IMR-90 (cell line): ENCODE results near the gene VDAC2.

Experiments
- RAD21 ChIP-seq: IDR thresholded peaks from 2 replicates; pipeline ENCODE4 v1.6.1; 2012; ENCODE audit warnings: low read length, improper control_type of control experiment
- TF ChIP-seq, protein P1 (sequence below): conservative IDR thresholded peaks from 2 replicates; pipeline ENCODE4 v1.5.1; 2012; ENCODE audit warnings: mild to moderate bottlenecking, low read depth, low read length, improper control_type of control experiment

DNA sequence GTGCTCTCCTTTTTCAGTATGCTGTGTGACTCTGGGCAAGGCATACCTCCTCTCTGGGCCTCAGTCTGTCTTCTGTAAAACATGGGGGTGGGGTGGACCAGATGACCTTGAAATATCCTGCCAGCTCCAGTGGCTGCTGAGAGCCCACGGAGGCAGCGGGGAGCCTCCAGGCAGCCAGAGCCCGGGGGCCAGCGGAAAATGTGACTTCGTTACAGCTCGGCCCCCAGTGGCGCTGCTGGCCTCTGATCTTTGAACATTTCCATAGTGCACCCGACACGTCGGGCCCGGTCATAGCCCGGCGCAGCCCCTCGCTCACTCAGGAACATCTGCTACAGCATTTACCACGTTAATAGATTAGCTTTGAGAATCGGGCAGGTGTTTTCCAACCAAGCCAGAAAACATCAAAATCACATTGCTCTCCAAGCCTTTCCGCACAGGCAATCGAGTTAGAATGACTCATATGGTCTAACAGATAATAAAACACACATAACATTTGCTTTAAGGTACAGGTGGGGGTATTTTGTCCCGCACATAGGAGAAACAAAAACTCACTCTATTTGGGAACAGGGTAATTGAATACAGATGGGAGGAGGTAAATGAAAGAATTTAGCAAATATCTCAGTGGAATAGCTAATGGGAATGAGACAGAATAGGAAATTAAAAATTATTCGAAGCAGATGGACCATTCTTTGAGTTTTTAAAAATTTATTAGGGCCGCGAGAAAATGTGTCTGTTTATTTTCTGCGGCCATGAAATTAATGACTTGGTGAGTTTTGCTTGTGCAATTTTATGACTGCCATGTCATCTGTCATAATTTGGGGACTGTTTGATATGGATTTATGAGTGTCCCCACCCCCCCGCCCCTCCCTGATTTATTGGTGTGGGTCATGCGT, 51.5 kb downstream of the VDAC2 start:
- TF ChIP-seq, protein P1, sequence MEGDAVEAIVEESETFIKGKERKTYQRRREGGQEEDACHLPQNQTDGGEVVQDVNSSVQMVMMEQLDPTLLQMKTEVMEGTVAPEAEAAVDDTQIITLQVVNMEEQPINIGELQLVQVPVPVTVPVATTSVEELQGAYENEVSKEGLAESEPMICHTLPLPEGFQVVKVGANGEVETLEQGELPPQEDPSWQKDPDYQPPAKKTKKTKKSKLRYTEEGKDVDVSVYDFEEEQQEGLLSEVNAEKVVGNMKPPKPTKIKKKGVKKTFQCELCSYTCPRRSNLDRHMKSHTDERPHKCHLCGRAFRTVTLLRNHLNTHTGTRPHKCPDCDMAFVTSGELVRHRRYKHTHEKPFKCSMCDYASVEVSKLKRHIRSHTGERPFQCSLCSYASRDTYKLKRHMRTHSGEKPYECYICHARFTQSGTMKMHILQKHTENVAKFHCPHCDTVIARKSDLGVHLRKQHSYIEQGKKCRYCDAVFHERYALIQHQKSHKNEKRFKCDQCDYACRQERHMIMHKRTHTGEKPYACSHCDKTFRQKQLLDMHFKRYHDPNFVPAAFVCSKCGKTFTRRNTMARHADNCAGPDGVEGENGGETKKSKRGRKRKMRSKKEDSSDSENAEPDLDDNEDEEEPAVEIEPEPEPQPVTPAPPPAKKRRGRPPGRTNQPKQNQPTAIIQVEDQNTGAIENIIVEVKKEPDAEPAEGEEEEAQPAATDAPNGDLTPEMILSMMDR = no peak
- no peak for TF ChIP-seq RAD21
